Thymus (tissue), 11 donors: Measurements from ENCODE around the gene CACNA2D2. TPM values are rescaled to one million over a fixed set of nuclear protein-coding genes. Genes with fewer than 3 reads are reported as not detected.

Experiments
- DNase-seq, 9 donors: peaks; one replicate each; pipeline ENCODE4 v3.0.0-alpha.2; 2013; ENCODE audit warnings: low spot score in 9 of 9, low read depth in 6 of 9, missing footprints in 1 of 9
- H3K27ac ChIP-seq, 2 donors: one replicate each; pipeline ENCODE4 v1.5.1; 2013; ENCODE audit warnings: control low read depth in 1 of 2, low read depth in 1 of 2, low read length in 1 of 2, mild to moderate bottlenecking in 1 of 2, moderate library complexity in 1 of 2
- H3K27me3 ChIP-seq, 2 donors: one replicate each; pipeline ENCODE4 v1.5.1; 2013; ENCODE audit warnings: low read length in 1 of 2; ENCODE audit not compliant: control insufficient read depth in 2 of 2, insufficient read depth in 1 of 2
- H3K36me3 ChIP-seq, 2 donors: one replicate each; pipeline ENCODE4 v1.5.1; 2013; ENCODE audit warnings: low read length in 1 of 2, mild to moderate bottlenecking in 1 of 2, moderate library complexity in 1 of 2; ENCODE audit not compliant: control insufficient read depth in 2 of 2, insufficient read depth in 2 of 2
- H3K4me1 ChIP-seq, 2 donors: one replicate each; pipeline ENCODE4 v1.5.1; 2013; ENCODE audit warnings: low read length in 2 of 2; ENCODE audit not compliant: control insufficient read depth in 2 of 2, insufficient read depth in 2 of 2
- H3K4me3 ChIP-seq, 2 donors: one replicate each; pipeline ENCODE4 v1.5.1; 2013; ENCODE audit warnings: low read length in 2 of 2, control low read depth in 1 of 2, mild to moderate bottlenecking in 1 of 2
- H3K9me3 ChIP-seq, 2 donors: one replicate each; pipeline ENCODE4 v1.5.1; 2013; ENCODE audit warnings: low read length in 1 of 2, mild to moderate bottlenecking in 1 of 2; ENCODE audit not compliant: control insufficient read depth in 2 of 2, insufficient read depth in 1 of 2
- WGBS: extraction: QIAGEN DNeasy Blood & Tissue Kit; methylation state at CpG from one replicate; pipeline ENCODE4 v1.1.7; 2013; 5-methylcytosine and 5-hydroxymethylcytosine counted together
- polyA plus RNA-seq: library from polyadenylated mRNA; stranded (reverse); fragments of 200-250 nt; gene quantifications from one replicate; pipeline ENCODE4 v1.2.3, GENCODE V29; 2013
- total RNA-seq: library from RNA; stranded (reverse); fragments of 120-200 nt; gene quantifications from one replicate; pipeline ENCODE4 v1.2.4, GENCODE V29; 2013
- donor health status: healthy.

Gene CACNA2D2
- total and polyA plus RNA-seq, 2 donors: 0.57 to 1.5 TPM

- H3K27me3 ChIP-seq: peaks cover 30 to 63% of the 10 kb centered on the region in 2 donors
- no peak overlapping the region for H3K4me3 ChIP-seq
- H3K4me1 ChIP-seq: peaks cover 0 to 11% of the 10 kb centered on the region in 2 donors
- H3K27ac ChIP-seq: no peak overlapping the region
- H3K9me3 ChIP-seq: peaks cover 0 to 5% of the 10 kb centered on the region in 2 donors
- 97% methylated on average over 4 of the region's 4 CpGs for WGBS
- no peak for DNase-seq
- H3K36me3 ChIP-seq: no peaks in the 10 kb centered on the region
Measured at GRCh38 chr3:50506169-50506568, 2.7 kb upstream of the CACNA2D2 start.

DNA sequence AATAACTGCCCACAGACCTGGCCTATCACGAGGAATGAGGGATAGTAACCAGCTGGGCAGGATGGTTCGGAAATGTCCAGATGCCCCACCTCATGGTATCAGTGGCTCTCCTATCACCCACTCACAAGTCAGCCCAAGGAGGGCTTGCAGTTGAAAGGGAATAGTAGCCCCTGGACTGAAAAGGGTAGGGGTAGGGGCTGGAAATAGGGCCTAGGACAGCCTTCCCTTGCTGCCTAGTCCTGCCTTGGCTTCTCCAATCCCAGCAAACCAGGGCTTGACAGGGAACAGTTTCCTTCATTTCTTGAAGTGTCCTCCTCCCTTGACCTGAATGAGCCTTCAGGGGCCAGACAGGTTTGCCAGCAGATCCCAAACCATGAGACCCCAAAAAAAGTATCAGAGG, 1.2 kb upstream of the CACNA2D2 start:
- 98% methylated on average over 2 of the region's 2 CpGs for WGBS
- Histone ChIP-seq H3K4me1 (peaks cover 0 to 11% of the 10 kb centered on the region in 2 donors), H3K4me3 (no peak overlapping the region), H3K27me3 (peaks cover 34 to 75% of the 10 kb centered on the region in 2 donors), H3K36me3 (no peaks in the 10 kb centered on the region), H3K27ac (no peak overlapping the region), H3K9me3 (peaks cover 0 to 5% of the 10 kb centered on the region in 2 donors)
- no peak for DNase-seq

DNA sequence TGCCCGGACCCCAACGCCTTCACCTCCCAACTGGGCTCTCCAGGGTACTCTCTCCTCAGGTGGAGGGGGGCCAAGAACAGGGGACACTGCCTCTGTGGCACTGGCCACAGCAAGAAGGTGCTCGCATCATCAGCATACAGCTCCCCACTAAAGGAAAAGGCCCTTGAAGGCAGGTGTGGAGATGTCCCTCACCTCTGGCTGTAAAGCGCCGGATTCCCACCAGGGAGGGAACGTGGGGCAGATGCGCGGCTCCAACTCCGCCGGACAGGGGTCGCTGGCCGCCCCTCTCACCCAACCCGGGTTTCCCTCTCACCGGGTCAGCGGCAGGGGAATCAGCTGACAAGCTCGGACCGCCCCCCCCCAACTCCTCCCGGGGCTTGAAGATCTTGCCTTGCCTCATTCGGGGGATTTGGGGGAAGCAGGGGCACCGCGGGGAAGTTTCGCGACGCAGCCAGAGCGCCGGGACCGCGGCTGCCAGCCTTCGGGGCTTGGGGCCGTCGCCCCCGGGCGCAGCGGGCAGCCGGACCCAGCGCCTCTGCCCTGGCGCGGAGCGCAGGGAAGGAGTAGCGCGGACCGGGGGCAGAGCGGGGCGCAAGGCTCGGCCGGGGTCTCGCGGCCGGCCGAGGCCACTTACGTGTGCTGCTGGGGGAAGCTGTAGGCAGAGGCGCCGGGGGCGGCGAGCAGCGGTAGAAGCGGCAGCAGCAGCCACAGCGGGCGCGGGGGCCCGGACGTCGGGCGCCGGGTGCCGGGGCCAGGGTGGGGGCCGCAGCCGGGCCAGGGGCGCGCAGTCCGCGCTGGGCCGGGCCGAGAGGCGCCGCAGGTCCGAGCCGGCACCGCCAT, 630 bp downstream of the CACNA2D2 start:
- Histone ChIP-seq H3K27me3 (peaks cover 34 to 76% of the 10 kb centered on the region in 2 donors), H3K4me1 (peaks cover 0 to 11% of the 10 kb centered on the region in 2 donors), H3K9me3 (peaks cover 0 to 5% of the 10 kb centered on the region in 2 donors), H3K36me3 (no peaks in the 10 kb centered on the region), H3K27ac (no peak overlapping the region), H3K4me3 (peak overlapping the region; percentile 13 to 55)
- 2% methylated on average over 79 of the region's 79 CpGs for WGBS
- no peak for DNase-seq

GRCh38 chr3:50502225-50502583, 1.2 kb downstream of the CACNA2D2 start:
- WGBS: 48% methylated on average over 7 of the region's 7 CpGs
- Histone ChIP-seq H3K27me3 (peaks cover 34 to 71% of the 10 kb centered on the region in 2 donors), H3K4me1 (peaks cover 0 to 11% of the 10 kb centered on the region in 2 donors), H3K27ac (no peak overlapping the region), H3K9me3 (peaks cover 0 to 5% of the 10 kb centered on the region in 2 donors), H3K36me3 (no peaks in the 10 kb centered on the region), H3K4me3 (no peak overlapping the region)
- DNase-seq: no peak

DNA sequence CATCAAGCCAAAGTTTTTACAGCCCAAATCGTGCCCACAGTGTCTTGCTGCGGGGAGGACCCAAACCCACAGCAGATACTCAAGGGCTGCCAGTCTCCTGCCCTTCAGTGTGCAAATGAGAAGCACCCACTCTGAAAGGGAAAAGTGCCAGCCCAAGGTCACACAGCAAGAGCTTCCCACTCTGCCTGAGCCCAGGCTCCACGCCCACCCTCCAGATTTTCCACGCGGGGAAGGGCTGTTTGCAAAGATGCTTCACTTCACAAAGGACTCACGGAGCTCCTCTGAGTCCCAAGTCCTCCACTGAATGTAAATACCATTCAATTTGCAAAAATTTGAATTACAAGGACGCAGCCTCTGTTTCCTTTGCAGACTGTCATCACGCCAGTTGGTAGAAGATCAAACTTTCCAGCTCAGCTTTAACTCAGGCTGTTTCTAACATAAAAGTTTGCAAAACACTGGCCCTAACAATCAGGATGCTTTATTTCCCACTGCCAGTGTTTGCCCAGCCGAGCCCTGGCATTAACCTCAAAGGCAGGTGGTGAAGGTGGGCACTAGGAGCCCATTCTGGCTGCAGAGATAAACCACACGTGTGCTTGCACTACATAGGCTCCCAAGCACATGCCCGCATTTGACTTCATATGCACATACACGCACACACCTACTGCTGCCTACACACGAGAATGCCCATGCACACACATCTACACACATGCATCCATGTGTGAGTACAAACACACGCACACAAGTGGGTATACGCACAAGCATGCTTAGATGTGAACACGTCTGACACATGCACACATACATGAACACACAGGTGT, 7.6 kb downstream of the CACNA2D2 start:
- no peaks in the 10 kb centered on the region for H3K36me3 ChIP-seq
- WGBS: 93% methylated on average over 16 of the region's 16 CpGs
- no peak overlapping the region for H3K4me3 ChIP-seq
- H3K27me3 ChIP-seq: peaks cover under 1 to 19% of the 10 kb centered on the region in 2 donors
- no peaks in the 10 kb centered on the region for H3K9me3 ChIP-seq
- DNase-seq: no peak
- no peak overlapping the region for H3K27ac ChIP-seq
- H3K4me1 ChIP-seq: peaks cover 2 to 16% of the 10 kb centered on the region in 2 donors

DNA sequence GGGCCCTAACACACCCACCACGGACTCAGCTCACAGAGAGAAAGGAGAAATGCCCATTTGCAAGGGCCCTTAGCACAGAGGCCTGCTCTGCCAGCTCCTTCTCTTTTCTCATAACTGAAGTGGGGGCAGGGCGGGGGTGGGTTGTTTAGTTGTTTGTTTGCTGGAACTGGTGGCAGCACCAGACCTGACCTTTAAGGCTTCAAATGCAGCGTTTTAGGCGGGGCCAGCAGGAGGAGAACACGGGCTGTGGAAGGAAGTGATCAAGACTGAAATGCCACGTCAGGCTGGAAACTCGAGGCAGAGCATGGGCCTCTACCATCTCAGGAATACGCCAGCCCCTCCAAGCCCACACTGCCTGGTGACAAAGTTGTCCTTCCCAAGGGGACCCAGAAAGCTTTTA, 9.3 kb downstream of the CACNA2D2 start:
- H3K36me3 ChIP-seq: no peaks in the 10 kb centered on the region
- H3K4me3 ChIP-seq: no peak overlapping the region
- WGBS: 75% methylated on average over 8 of the region's 8 CpGs
- peak in 1 of 9 donors; percentile 41 for DNase-seq
- H3K27ac ChIP-seq: no peak overlapping the region
- H3K27me3 ChIP-seq: peaks cover 0 to 2% of the 10 kb centered on the region in 2 donors
- H3K4me1 ChIP-seq: peaks cover 2 to 23% of the 10 kb centered on the region in 2 donors
- H3K9me3 ChIP-seq: no peaks in the 10 kb centered on the region

- no peak for DNase-seq
- WGBS: 97% methylated on average over 11 of the region's 11 CpGs
- Histone ChIP-seq H3K36me3 (no peaks in the 10 kb centered on the region), H3K9me3 (no peaks in the 10 kb centered on the region), H3K4me1 (peaks cover 2 to 23% of the 10 kb centered on the region in 2 donors), H3K27me3 (peaks cover 0 to under 1% of the 10 kb centered on the region in 2 donors), H3K27ac (no peak overlapping the region), H3K4me3 (no peak overlapping the region)
Measured at GRCh38 chr3:50493623-50494022, 9.8 kb downstream of the CACNA2D2 start.

- no peaks in the 10 kb centered on the region for H3K9me3 ChIP-seq
- no peak overlapping the region for H3K4me3 ChIP-seq
- no peak for DNase-seq
- peaks cover 2 to 23% of the 10 kb centered on the region in 2 donors for H3K4me1 ChIP-seq
- no peaks in the 10 kb centered on the region for H3K27me3 ChIP-seq
- 89% methylated on average over 4 of the region's 4 CpGs for WGBS
- no peak overlapping the region for H3K27ac ChIP-seq
- H3K36me3 ChIP-seq: no peaks in the 10 kb centered on the region
Measured at GRCh38 chr3:50493086-50493485, 10.3 kb downstream of the CACNA2D2 start.

- Histone ChIP-seq H3K9me3 (no peaks in the 10 kb centered on the region), H3K4me1 (peaks cover 2 to 31% of the 10 kb centered on the region in 2 donors), H3K36me3 (no peaks in the 10 kb centered on the region), H3K27me3 (no peaks in the 10 kb centered on the region), H3K4me3 (no peak overlapping the region), H3K27ac (no peak overlapping the region)
- 28% methylated on average over 5 of the region's 5 CpGs for WGBS
- peak in 3 of 9 donors; percentile 13 to 53 (median 18) for DNase-seq
Measured at GRCh38 chr3:50491023-50491422, 12.4 kb downstream of the CACNA2D2 start.
